Tibial nerve (tissue), 4 donors: ENCODE measurements around the gene MIPEP.

Experiments used
- CTCF ChIP-seq, 5 experiments: fragments of 200-600 bp in 3 of 5; fragments of 450-650 bp in 2 of 5; sonication (generic) in 3 of 5; IDR thresholded peaks; one replicate each; pipeline ENCODE4 v1.5.1; 2016 to 2019; ENCODE audit warnings: antibody characterized with exemption in 5 of 5, mild to moderate bottlenecking in 3 of 5, moderate library complexity in 2 of 5
- EP300 ChIP-seq, 2 donors: sonication (generic); formaldehyde crosslinking; IDR thresholded peaks; one replicate each; pipeline ENCODE4 v1.6.1; 2017; ENCODE audit warnings: antibody characterized with exemption in 2 of 2, mild to moderate bottlenecking in 1 of 2

- no peak for TF ChIP-seq EP300 (IDR thresholded peaks at IDR 0.05)
- TF ChIP-seq CTCF (IDR thresholded peaks at IDR 0.05) = no peak
Measured at GRCh38 chr13:23806874-23807526, 82.2 kb downstream of the MIPEP start.
